ENCODE measurements around the gene FEM1B.

Gene FEM1B

DNA sequence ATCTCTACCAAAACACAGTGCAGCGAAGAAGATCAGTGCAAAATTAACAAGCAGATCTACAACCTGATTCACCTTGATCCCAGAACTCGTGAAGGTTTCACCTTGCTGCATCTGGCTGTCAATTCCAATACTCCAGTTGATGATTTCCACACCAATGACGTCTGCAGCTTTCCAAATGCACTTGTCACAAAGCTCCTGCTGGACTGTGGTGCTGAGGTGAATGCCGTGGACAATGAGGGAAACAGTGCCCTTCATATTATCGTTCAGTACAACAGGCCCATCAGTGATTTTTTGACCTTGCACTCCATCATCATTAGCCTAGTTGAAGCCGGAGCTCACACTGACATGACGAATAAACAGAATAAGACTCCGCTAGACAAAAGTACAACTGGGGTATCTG lies 13.2 kb downstream of the FEM1B start:
- no peak for DNase-seq (ENCODE audit: low read depth, low spot score)
- H3K4me3 ChIP-seq (ENCODE audit: low read depth, low read length) = no peak overlapping the region
- in situ Hi-C loops (cut with HindIII; ENCODE audit: low sequenced_read_pairs) = no loop called here
- TF ChIP-seq, protein P1, sequence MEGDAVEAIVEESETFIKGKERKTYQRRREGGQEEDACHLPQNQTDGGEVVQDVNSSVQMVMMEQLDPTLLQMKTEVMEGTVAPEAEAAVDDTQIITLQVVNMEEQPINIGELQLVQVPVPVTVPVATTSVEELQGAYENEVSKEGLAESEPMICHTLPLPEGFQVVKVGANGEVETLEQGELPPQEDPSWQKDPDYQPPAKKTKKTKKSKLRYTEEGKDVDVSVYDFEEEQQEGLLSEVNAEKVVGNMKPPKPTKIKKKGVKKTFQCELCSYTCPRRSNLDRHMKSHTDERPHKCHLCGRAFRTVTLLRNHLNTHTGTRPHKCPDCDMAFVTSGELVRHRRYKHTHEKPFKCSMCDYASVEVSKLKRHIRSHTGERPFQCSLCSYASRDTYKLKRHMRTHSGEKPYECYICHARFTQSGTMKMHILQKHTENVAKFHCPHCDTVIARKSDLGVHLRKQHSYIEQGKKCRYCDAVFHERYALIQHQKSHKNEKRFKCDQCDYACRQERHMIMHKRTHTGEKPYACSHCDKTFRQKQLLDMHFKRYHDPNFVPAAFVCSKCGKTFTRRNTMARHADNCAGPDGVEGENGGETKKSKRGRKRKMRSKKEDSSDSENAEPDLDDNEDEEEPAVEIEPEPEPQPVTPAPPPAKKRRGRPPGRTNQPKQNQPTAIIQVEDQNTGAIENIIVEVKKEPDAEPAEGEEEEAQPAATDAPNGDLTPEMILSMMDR (IDR thresholded peaks at IDR 0.05; ENCODE audit: low read depth, low read length) = no peak

DNA sequence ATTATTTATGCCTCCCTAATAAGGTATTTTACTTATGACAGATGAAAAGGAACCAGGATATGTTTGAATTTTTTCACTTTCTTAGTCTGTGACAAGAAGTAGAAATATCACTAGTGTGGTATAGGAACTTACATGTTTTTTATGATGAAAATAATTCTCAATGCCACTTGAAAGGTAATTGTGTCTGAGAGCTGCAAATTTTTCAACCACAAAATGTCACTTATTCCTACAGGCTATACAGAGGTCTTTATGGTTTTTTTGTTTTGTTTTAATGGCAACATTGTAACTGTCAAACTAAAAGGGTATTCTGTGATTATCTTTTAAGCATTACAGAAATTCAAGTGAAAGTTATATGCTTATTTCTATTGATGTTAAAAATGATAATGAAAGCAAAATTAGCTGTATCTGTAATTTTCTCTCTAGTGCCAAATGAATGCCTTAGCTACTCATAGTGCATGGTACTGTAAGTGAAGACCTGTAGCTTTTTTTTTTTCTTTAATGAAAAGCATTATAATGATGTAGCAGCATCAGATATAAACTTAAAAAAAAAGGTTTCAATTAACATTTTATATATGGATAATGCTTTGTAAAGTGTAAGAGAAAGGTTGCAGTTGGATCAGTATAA lies 14.7 kb downstream of the FEM1B start:
- H3K4me3 ChIP-seq (ENCODE audit: low read depth, low read length) = no peak overlapping the region
- DNase-seq (ENCODE audit: low read depth, low spot score) = no peak
- TF ChIP-seq, protein P1 (IDR thresholded peaks at IDR 0.05; ENCODE audit: low read depth, low read length) = no peak
- in situ Hi-C loops (cut with HindIII; ENCODE audit: low sequenced_read_pairs) = no loop called here

DNA sequence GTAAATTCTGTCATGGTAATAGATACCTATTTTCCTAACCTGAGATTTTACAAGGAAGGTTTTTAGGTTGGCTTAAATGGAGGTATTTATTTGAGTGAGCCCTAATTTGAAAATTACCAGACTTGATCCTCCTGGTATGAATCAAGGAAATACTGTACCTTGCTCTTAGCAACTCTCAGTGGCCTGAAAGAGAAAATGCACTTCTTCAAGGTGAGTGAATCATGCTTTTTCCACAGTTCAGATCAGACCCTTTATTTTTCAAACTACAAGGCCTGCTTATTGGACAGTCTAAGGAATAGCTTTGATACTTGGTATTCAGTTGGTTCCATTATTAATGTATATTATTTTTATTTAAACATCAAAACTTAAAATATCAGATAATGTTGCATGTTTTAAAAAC lies 15.4 kb downstream of the FEM1B start:
- TF ChIP-seq, protein P1 (IDR thresholded peaks at IDR 0.05; ENCODE audit: low read depth, low read length) = no peak
- no peak overlapping the region for H3K4me3 ChIP-seq (ENCODE audit: low read depth, low read length)
- in situ Hi-C loops (cut with HindIII; ENCODE audit: low sequenced_read_pairs) = no loop called here
- DNase-seq (ENCODE audit: low read depth, low spot score) = no peak

DNA sequence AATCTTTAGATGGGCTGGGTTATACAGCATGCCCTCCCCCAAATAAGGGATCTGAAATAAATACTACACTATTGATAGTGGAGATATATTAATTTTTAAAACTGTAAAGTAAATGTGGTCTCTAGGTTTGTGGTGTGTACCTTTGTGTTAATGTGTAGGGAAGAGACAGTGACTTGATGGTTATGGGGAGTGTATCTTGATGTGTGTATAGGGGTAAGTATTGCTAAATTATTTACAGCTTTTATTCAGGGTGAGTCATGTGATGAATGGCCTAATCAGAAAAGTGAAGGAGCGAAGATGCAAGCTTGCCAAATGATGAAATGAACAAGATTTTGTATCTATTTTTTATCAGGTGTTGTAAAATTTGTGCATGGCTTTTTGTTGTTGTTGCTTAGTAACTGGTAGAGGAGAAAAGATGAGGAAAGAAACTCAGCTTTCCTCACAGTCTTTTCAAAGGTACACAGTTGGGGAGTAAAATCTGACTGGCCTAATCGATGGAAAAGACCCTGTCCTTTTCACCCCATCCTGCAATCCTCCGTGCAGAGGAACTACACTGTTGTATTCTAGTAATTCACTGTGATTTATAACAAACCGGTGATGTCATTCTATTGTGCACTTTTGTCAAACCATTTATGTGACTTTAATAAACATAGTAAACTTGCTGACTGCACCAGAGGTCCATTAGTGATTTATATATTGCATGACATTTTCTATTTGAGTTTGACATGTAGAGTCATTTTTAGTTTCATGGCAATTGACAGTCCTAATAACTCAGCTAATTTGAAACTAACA lies 17.7 kb downstream of the FEM1B start:
- H3K4me3 ChIP-seq (ENCODE audit: low read depth, low read length) = no peak overlapping the region
- in situ Hi-C loops (cut with HindIII; ENCODE audit: low sequenced_read_pairs) = no loop called here
- DNase-seq (ENCODE audit: low read depth, low spot score) = no peak
- TF ChIP-seq, protein P1 (IDR thresholded peaks at IDR 0.05; ENCODE audit: low read depth, low read length) = no peak

DNA sequence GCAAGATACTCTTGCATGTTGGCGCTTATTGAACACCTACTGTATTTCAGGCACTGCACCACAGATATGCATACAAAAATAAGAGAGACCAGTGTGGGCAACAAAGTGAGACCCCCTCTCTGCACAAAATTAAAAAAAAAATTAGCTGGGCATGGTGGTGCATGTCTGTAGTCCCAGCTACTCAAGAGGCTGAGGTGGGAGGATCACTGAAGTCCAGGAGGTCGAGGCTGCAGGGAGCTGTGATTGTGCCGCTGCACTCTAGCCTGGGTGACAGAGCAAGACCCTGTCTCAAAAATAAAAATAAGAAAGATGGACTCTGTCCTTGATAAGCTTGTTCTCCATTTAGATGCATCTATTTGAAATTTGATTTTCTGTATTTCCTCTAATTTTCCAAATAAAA lies 20.8 kb downstream of the FEM1B start:
- no peak for DNase-seq (ENCODE audit: low read depth, low spot score)
- TF ChIP-seq, protein P1 (IDR thresholded peaks at IDR 0.05; ENCODE audit: low read depth, low read length) = no peak
- in situ Hi-C loops (cut with HindIII; ENCODE audit: low sequenced_read_pairs) = no loop called here
- H3K4me3 ChIP-seq (ENCODE audit: low read depth, low read length) = no peak overlapping the region

DNA sequence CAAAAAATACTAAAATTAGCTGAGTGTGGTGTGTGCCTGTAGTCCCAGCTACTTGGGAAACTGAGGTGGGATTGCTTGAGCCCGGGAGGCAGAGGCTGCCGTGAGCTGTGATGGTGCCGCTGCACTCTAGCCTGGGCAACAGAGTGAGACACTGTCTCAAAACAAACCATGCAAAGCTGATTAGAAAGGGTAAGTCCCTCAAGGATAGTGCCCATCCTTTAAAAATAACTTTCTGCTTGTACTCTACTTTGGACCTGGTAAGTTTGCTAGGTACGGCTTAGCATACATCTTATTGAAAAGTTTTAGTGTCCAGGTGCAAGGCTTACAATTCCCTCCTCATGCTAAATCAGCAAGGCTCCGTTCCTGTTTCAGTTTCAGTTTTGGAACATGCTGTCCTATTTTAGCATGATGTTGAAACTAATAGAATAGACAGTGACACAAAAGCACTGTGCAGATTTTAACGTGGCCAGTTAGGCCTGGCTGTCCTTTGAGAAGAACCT lies 21.4 kb downstream of the FEM1B start:
- TF ChIP-seq, protein P1 (IDR thresholded peaks at IDR 0.05; ENCODE audit: low read depth, low read length) = no peak
- no peak overlapping the region for H3K4me3 ChIP-seq (ENCODE audit: low read depth, low read length)
- in situ Hi-C loops (cut with HindIII; ENCODE audit: low sequenced_read_pairs) = no loop called here
- no peak for DNase-seq (ENCODE audit: low read depth, low spot score)

All from astrocyte of the spinal cord (primary cell).